T-helper 2 cell treated with Interferon-gamma antibody and Interleukin-4, amounts not matched to agents 100 ng/mL and 5 ng/mL, for 36 hours (primary cell): ENCODE measurements around the gene HHIPL2. TPM values are rescaled to one million over a fixed set of nuclear protein-coding genes. Genes with fewer than 3 reads are reported as not detected.
"Not testable (repeated sequence)": the region's sequence is repeated elsewhere in the genome, so short reads cannot be mapped to it uniquely, and the experiment has no call there.

Experiments
- intact Hi-C: fragments of 100-400 bp; cut with micrococcal nuclease; formaldehyde crosslinking; loops from one replicate; pipeline ENCODE4 v1.15.1; 2023
- total RNA-seq: library from RNA; stranded (reverse); gene quantifications from 2 replicates; pipeline ENCODE4 v1.2.3, GENCODE V29; 2022

HHIPL2 gene
- total RNA-seq, 1 donor from 2014 or later = not detected

GRCh38 chr1:222540598-222540995 lies 7.3 kb downstream of the HHIPL2 start:
- intact Hi-C loops = no loop called here

- intact Hi-C loops = no loop called here
These were observed 7.8 kb downstream of the HHIPL2 start for GRCh38 chr1:222539951-222540597.

- intact Hi-C loops = no loop called here
These were observed 12.4 kb downstream of the HHIPL2 start for GRCh38 chr1:222535455-222535854.

GRCh38 chr1:222530852-222531251 lies 17.1 kb downstream of the HHIPL2 start:
- intact Hi-C loops = no loop called here

GRCh38 chr1:222529916-222530315 lies 18.0 kb downstream of the HHIPL2 start:
- intact Hi-C loops = no loop called here

- intact Hi-C loops = no loop called here
These were observed 18.7 kb downstream of the HHIPL2 start for GRCh38 chr1:222529181-222529580.

- intact Hi-C loops = no loop called here
These were observed 22.0 kb downstream of the HHIPL2 start for GRCh38 chr1:222525951-222526350.

GRCh38 chr1:222523852-222524251 lies 24.1 kb downstream of the HHIPL2 start:
- intact Hi-C loops = no loop called here

GRCh38 chr1:222522105-222522915 lies 25.6 kb downstream of the HHIPL2 start:
- intact Hi-C loops = no loop called here

GRCh38 chr1:222521299-222522104 lies 26.4 kb downstream of the HHIPL2 start:
- intact Hi-C loops = no loop called here

GRCh38 chr1:222489496-222489895 lies 58.4 kb downstream of the HHIPL2 start:
- intact Hi-C loops = not testable (repeated sequence)

- intact Hi-C loops = not testable (repeated sequence)
These were observed 60.1 kb downstream of the HHIPL2 start for GRCh38 chr1:222487774-222488173.

- intact Hi-C loops = not testable (repeated sequence)
These were observed 63.9 kb downstream of the HHIPL2 start for GRCh38 chr1:222484005-222484404.

- intact Hi-C loops = not testable (repeated sequence)
These were observed 68.3 kb downstream of the HHIPL2 start for GRCh38 chr1:222479567-222479966.

GRCh38 chr1:222476436-222476835 lies 71.5 kb downstream of the HHIPL2 start:
- intact Hi-C loops = not testable (repeated sequence)

- intact Hi-C loops = not testable (repeated sequence)
These were observed 74.2 kb downstream of the HHIPL2 start for GRCh38 chr1:222473717-222474116.

- intact Hi-C loops = not testable (repeated sequence)
These were observed 74.9 kb downstream of the HHIPL2 start for GRCh38 chr1:222472776-222473540.
